ENCODE results near the gene ACVR1B. TPM values are rescaled to one million over a fixed set of nuclear protein-coding genes. Genes with fewer than 3 reads are reported as not detected.

ACVR1B gene
- total RNA-seq, 1 experiment from 2014 or later: 6.1 TPM

DNA sequence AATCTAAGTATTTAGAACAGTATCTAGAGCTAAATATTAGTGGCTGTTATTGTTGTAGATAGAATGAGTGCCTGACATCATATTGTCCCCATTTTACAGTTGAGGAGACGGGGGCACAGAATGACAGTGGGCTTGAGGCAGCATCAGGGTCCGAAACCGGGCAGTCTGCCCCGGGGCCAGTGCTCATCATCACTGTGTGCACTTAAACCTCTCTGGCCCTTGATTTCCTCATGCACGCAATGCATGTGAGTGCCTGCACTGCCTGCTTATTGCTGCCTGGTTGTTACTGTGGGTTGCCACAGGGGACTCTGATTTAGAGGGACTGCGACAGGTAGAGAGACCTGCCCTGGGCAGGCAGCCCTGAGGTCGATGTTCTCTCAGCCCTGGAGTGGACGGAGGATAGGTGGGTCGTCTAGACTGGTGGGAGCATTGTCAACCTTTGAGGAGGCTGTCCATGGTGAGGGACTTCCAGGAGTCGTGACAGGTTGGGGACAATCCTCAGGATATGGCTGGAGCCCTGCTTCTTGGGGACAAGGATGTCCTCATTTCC is 34.4 kb upstream of the ACVR1B start:
- no peak for DNase-seq (ENCODE audit: low spot score)

DNA sequence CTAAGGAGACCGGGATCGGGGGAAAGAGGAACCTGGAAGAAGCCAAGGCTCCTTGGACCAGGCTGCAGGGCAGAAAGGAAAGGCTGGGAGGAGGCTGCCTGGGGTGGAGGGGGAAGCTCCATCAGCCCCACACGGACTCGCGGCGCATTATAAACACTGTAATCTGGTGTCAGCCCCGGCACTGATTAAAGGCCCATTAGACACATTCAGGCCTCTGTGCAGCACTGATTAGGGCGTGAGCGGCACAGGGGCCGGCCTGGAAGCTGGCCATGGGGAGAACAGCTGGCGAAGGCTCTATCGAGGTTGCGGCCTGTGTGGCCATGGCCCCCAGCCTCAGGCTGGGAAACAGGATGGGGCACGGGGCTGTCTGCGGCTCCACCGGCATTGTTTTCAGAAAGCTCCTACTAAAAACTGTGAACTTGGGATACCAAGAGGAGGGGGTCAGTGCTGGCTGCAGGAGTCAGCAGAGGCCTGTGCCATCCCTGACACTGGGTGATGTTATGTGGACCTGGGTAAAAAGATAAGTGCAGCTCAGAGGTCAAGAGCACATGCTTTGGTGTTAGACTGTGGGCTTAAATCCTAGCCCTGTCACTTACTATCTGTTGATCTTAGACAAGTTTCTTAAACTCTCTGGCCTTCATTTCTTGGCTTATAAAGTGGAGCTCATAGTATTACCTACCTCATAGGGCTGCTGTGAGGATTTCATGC is 33.6 kb upstream of the ACVR1B start:
- DNase-seq (ENCODE audit: low spot score): no peak

DNA sequence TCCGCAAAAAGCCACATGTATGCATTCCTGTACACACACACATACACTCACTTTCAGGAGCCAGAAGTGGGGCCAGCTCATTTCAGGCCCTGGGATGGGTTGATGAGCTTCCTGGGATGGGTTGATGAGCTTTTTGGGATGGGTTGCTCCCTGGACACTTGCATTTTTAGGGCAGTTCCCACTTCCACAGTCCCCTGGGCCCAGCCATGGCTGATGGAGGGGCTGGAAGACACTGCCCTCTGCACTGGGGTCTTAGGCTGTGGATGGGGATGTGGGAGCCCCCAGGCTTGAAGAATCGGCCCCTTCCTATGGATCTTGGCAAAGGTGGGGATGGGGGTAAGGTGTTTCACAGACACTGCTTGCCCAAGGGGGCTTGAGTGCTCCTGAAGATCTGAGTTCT is 31.5 kb upstream of the ACVR1B start:
- DNase-seq (ENCODE audit: low spot score): no peak

DNA sequence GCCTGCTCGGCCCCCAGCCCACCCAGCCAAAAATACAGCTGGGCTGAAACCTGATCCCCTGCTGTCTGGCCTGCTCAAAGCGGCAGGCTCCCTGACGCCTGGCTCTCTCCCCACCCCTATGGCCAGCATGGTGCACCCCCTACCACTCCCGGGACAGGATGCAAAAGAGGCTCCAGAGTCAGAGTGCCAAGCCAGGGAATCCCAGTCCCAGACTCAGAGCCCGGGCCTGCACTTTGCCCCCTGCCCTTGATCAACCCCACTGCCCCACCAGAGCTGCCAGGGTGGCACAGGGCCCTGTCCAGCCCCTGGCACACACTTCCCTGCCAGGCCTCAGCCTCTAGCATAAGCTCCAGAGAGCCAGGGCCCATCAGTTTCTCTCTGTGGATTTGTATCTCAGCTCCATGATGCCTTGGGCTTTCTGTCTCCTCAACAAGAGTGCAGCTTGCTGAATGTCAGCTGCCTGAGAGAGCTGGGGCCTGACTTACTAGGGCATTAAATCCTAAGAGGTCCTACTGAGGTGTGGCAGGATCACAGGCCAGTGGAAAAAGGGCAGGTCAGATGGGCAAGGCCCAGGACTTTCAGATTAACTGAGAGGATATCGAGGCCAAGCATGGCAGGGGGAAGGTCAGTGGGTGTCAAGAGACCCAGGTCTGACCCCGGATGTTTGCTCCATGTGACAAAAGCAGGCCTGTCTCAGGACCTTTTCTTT is 30.3 kb upstream of the ACVR1B start:
- no peak for DNase-seq (ENCODE audit: low spot score)

DNA sequence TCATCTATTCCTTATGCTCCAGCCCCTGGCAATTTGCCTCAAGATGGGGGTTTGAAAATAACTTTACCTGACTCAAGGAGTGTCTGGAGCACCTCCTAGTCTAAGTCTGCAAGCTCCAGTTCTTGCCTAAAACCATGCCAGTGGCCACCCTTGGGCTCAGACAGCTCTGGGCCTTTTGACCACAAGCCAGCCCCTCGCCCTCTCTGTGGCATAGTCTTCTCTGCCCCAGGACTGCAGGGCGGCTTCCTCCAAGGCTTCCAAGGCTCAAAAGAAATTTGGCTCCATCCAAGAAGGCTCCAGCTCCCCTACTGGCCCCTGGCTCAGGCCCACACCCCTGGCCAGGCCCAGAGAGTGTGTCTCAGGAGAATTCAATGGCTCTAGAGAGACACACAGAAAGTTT is 29.4 kb upstream of the ACVR1B start:
- no peak for DNase-seq (ENCODE audit: low spot score)

DNA sequence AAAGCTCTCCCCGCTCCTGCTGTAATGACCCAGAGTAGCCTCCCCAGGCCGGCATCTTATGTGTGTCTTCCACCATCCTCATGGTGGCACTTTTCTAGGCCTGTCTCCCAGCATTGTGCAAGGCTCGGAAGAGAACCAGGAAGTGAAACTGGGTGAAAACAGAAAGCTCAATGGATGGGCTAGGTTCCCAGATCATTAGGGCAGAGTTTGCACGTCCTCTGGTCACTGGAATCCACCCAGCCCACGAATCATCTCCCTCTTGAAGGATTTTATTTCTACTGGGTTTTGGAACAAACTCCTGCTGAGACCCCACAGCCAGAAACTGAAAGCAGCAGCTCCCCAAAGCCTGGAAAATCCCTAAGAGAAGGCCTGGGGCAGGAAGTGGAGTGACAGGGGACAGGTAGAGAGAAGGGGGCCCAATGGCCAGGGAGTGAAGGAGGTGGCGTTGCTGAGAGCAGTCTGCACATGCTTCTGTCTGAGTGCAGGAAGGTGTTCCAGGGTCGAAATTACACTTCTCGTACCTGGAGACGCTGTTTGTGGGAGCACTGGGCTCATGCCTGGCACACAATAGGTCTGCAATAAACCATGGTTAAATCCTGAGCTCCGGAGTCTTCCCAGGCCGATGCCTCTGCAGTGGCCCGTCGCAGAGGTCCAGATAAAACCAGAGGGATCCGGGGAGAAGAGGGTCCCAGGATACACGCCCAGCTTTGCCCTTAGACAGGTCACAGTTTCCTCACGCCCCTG is 28.6 kb upstream of the ACVR1B start:
- DNase-seq (ENCODE audit: low spot score): peak; percentile 43

DNA sequence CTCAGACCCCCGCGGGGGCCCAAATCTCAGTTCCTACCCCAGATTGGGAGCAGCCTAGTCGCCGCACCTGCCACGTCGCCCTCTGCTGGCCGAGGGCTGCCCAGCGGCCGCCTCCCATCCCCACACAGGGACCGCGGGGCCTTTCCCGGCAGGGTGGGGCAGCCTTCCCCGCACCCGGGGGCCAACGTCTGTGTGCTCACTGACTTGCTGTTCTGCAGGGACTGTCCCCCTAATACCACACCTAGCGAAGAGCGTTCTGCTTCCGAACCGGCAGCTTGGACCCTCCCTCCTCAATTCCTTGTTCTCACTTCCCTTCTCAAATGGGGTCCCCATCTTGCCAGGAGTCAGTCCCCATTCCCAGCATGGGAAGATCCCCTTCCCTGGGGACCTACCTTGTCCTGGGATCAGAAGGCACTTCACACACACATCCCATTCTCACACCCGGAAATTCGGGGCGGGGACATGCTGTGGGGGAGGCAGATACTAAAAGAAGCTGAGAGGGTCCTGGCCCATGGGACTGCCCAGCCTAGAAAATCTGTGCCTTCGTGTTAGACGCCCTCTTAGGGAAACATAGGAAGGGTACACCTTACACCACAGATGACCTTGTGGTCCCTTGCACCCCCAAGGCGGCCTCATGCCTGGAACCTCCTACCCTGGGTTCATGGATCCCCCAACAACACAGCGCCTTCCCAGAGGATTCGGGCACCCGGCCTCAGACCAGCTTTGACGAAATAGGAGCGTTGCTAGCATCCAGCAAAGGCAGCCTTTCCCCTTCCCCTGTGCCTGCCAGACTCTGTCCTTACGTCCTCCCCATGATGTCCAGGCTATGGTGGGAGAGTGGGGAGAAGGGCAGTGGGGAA is 27.8 kb upstream of the ACVR1B start:
- DNase-seq (ENCODE audit: low spot score): no peak

DNA sequence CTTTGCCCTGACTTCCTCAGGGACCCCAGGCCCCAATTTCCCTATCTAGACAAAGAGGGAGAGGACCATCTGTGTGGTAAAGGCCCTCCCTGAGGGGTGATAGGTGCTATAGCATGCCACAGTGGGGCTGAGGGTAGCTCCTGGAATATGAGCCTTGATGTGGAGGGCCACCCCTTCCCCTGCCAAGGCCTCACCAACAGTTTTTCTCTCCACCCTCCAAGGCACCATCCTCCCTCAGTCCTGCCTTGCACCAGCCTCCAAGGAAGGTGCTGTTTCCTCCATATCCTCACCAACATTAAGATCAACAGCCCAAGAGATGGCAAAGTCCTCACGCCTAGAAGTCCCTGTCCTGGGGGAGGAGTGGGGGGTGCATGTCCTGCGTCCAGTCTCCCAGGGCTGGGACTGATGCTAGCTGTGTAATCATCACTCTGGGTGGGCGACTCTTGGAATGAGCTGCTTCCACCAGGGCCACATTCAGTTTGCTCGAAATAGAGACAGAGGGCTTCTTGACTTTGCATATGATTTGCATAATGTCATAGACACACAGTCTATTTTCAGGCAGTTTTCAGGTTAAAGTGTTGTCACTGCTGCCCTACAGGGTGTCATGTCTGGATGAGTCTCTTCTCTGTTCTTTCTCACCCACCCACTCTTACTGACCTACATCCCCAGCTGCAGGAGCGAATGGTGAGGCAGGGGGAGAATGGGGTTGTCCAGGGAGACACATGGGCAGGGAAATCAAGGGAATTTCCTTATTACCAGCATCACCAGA is 26.8 kb upstream of the ACVR1B start:
- no peak for DNase-seq (ENCODE audit: low spot score)

DNA sequence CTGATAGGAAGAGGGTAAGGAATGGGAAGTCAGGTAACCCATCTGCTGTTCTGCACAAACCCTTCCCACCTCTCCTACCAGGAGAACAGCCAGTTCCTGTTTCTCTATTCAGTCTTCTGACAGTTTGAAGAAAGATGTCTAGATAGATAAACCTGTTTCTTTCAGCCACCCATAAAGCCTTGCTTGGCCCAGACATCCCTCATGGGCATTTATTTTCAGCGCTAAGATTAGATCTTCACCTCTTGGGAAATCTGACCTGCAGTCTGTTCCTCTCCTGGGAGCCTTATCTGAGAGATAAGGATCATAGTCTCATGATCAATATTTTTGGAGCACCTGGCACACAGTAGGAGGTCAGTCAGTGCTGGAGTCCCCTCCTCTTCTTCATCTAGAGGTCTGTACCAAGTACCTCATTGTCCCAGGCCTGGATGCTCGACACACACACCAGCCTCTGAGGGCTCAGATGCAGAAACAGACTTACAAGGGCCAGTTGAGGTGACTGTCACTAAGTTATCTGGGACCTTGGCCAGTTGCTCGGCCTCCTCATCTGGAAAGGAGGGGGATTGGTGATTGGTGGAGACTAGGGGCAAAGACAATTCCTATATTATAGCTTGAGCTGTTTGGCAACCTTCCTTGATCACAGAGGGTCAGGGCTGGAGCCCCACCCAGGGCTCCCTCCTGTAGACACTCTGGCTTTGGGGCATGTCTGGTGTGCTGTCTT is 26.0 kb upstream of the ACVR1B start:
- DNase-seq (ENCODE audit: low spot score): no peak

DNA sequence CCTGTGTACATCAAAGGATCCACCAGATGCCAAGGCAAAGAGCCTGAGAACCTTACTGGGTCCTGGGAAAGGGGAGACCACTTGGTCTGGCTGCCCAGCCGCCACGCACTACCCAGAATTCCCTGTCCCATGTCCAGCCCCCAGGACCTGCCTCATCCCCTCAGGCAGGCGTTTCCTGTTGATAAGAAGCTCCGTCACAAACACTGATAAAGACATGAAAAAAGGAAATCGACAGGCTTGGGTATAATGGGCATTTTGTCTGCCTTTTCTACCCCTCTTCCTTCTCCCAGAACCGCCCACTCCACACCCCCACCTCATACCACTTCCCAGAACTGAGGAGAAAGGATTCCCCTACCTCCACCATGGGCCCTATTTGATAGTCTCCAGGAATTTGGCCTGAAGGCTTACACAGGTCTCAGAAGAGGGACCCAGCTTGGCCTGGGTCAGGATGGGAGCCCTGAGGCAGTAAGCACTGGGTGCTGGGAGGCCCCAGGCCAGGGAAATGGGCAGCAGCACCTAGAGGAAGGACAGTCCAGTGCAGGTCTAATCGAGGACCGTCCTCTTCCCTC is 25.4 kb upstream of the ACVR1B start:
- no peak for DNase-seq (ENCODE audit: low spot score)

DNA sequence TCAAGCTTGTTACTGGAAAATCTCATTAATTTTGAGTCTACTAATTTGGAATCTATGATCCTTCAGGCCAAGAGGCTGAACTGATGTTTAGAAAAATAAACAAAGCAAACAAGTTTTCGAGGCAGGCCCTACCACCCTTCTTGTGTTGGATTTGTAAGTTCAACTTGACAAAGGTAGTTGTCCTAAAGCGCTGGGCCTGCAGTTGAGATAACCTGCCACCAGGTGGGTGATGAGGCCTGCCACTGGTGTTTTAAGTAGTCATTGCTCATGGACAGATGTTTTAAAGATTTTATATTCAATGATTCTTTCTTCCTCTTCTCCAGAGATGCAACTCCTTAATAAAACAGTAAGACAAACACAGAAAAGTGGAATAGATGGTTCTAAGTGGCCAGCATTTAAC is 24.8 kb upstream of the ACVR1B start:
- no peak for DNase-seq (ENCODE audit: low spot score)

DNA sequence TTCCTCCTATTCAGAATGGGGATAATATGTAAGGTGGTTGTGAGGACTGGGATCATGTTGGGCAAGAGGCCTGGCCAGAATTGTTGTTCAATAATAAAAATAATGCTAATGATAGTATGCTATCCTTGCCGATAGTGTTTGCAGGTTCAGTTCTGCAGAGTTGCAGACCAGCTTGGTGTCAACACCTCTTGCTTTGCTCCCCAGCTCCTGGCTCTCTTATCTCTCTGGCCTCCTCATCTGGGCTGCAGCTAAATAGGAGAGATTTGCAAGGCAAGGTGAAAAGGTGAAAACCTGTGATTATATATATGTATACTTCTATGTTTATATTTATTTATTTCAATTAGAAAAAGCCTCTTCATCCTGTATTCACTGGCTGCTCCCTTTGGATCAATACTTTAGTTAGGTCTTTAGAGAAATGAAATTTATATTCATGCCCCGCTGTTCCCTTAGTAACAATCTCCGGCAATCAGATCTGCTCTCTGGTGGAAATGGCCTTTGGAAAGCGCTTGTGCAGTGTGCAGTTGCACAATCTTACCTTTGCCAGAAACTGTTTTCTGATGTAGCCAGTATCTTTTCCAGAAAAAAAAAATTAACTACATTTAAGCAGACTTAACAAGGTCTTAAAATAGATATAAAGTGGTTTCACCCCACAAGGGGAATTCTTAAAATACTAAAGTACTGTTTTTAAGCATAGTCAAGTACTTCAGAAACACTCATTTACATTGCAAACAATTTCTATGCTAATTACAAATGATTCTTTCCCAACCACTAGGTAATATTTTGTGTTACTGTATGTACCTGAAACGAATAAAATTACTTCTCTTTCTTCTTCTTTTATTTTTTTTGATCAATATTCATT is 19.1 kb upstream of the ACVR1B start:
- no peak for DNase-seq (ENCODE audit: low spot score)

DNA sequence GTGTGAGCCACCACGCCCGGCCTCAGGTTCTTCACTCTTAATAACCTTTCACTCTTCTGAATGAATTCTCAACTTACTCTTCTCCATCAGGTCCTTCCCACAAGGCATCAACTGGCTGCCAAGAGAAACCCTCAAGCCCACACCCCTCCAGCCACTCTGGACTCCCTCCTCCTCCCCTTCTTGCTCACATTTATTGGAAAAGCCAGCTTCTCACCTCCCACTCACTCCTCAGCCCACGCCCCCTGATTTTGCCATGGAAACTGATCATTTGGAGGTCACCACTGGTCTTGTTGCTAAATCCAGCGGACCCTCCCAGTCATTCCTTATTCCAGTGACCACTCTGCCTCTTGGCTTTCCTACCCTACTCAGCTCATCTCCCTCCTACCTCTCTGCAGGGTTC is 17.4 kb upstream of the ACVR1B start:
- no peak for DNase-seq (ENCODE audit: low spot score)

DNA sequence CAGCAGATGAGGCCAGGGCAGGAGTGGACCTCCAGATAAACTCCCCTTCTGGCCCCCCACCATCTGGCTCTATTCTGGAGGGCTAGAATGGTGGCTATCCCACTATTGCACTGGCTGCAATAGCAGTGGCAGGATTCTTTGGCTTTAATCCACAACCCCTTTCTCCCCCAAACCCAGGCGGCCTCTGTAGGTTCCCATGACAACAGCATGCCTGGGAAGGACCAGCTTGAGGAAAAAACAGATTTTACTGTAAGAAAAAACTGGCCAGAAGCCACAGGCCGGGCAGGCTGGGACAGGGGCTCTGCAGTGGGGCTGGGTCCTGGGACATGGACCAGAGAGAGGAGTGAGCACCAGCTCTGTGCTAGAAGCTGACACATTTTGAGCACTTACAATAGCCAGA is 13.6 kb upstream of the ACVR1B start:
- no peak for DNase-seq (ENCODE audit: low spot score)

DNA sequence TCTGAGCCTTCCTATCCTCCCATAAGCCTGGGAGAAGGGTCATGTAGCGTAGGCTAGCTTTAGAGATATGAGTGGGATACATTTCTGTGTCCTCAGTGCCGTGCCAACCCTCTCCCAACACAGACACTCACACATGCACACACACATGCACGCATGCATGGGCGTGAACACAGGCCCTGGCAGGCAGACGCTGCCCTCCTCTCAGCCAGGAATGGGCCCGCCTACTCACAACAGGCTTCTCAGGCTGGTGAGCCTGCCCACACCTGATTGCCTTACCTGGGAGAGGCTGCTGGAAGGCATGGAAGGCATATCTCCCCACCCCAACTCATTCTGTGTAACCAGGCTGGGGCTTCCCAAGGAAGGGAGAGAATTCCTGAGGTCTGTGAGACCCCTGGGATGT is 12.8 kb upstream of the ACVR1B start:
- no peak for DNase-seq (ENCODE audit: low spot score)

DNA sequence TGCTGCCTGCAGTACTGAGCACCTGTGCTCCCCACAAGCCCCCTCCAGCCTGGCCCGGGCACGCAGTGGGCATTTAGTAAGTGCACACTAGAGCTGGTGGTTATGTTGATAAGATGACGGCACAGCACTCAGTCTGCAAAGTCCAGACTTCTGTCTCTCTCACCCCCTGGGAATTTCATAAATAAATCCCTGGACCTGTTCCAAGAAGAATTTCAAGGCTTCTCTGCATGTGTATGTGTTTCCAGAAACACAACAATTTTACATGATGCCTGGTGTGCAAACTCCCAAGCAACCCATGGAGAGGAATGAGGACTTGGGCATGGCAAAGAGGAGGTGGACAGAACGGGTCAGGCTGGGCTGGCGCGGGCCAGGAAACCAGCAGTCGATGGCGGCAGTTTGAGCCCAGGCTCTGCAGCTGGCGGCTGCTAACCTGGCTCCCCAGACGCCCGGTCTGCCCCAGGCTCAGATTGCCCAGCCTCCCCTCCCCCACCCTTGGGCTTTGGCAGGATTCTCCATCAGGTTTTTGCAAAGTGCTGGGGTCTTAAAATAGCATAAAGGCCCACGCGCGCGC is 10.4 kb upstream of the ACVR1B start:
- DNase-seq (ENCODE audit: low spot score): no peak

DNA sequence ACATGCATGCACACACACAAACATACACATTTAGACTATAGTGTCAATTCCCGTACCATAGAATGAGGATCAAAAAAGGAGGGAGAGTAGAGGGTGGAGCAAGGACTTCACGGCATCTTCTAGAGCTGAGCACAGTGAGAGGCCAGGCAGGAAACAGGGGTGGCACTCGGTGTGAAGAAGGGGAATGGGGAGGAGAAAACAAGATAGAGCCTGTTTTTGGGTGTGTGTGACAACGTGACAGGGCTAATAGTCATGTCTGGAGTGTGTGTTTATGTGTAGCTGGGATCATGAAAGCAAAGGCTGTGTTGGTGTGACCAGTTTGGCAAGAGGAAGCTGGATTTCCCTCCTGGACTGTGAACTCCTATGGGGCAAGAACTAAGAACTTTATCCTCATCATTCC is 9.9 kb upstream of the ACVR1B start:
- no peak for DNase-seq (ENCODE audit: low spot score)

DNA sequence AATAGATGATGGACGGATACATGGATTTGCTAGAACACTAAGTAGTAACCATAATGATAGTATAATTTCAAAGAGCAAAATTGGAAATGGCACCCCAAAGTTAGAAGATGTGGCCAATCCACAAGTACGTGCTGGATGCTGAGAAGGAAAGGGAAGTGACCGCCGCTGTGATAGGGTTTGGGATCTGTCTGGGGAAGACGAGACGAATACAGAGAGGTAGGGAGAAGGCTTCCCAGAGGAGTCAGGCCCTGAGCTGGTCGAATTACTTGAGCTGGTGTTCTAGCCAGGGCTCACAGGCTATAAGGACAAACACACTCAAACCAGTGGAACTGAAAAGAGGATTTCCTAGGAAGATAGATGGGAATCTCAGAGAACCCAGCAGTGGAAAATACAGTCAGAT is 9.4 kb upstream of the ACVR1B start:
- DNase-seq (ENCODE audit: low spot score): no peak

All from H4 (cell line).